HG03103 (cell line): ENCODE data around the gene RRP36.

Experiments
- ATAC-seq: cut with Tn5 transposase; IDR thresholded peaks from one replicate; pipeline ENCODE4 v1.9.1; 2021; ENCODE audit warnings: low read depth; ENCODE audit not compliant: unreplicated experiment

RRP36 gene

DNA sequence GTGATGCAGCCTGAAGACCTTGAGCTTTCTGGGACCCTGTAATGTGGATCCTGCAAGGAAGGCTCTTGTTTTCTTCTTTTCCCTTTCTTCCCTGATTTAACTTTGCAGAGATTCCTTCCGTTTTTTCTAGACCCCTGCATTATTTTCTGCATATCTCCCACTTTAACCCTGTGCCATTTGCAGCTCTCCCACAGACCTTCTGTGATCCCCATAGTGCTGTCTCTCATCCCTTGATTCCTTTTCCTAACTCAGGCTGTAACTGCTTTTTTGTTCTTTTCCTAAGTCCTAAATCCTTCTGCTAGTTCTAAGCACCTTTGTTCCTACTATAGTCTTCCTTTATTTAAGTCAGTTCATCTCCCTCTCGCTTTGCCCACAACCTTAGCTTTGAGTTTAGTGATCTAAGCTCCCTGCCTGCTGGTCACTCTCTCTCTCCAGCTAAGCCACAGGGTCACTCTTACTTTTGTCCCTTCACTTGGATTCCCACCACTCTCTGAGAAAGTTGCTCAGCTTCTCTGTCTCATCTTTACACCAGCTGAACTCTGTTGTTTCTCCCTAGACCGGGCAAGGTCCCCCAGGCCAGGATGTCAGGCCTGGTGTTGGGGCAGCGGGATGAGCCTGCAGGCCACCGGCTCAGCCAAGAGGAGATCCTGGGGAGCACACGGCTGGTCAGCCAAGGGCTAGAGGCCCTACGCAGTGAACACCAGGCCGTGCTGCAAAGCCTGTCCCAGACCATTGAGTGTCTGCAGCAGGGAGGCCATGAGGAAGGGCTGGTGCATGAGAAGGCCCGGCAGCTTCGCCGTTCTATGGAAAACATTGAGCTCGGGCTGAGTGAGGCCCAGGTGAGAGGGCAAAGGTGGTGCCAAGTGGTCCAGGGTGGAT lies 39.6 kb downstream of the RRP36 start:
- no peak for ATAC-seq

DNA sequence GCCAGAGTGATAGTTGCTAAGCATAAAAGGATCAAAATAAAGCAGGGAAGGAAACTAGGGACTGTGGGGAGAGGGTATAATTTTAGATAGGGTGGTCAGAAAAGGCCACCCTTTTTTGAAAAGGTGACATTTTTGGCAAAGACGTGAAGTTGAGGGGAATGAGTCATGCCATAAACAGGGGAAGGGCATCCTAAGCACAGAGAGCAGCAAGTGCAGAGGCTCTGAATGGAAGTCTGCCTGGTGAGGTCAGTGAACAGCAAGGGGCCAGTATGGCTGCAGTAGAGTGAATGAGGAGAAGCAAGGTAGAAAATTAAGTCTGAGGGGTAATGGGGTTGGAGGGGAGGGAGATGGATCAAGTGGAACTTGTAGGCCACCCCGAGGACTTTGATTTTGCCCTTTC lies 40.4 kb downstream of the RRP36 start:
- ATAC-seq = no peak

DNA sequence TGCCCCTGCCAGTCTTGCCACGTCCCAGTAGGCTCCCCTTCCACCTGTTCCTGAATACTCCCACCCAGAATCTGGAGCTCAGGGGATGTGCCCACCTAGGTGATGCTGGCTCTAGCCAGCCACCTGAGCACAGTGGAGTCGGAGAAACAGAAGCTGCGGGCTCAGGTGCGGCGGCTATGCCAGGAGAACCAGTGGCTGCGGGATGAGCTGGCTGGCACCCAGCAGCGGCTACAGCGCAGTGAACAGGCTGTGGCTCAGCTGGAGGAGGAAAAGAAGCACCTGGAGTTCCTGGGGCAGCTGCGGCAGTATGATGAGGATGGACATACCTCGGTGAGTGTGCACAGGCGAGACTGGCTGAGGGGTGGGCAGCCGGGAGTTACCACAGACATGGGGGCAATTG lies 41.4 kb downstream of the RRP36 start:
- ATAC-seq = no peak

DNA sequence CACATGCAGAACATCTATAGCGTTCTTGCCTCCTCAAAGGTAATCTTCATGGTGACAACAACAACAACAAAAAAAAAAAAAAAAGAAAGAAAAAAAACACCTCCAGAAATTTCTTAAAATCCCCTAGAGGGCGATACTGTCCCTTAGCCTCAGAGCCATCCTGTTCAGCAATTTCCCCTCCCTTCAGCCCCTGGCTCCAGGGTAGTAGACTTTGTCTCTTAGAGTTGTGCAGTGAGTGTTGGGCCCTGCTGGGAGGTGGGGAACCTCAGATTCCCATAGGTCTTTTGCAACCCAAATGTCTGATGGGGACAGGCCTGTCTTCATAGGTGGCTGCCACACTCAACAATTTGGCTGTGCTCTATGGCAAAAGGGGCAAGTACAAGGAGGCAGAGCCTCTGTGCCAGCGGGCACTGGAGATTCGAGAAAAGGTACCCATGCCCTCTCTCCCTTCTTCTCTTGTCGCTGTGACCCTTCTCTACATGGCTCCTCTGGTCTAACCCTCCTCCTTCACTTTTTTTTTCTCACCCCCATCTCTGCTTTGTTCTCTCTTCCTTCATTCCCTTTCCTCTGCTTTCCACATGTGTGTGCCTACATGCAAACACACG lies 48.7 kb downstream of the RRP36 start:
- ATAC-seq = no peak

DNA sequence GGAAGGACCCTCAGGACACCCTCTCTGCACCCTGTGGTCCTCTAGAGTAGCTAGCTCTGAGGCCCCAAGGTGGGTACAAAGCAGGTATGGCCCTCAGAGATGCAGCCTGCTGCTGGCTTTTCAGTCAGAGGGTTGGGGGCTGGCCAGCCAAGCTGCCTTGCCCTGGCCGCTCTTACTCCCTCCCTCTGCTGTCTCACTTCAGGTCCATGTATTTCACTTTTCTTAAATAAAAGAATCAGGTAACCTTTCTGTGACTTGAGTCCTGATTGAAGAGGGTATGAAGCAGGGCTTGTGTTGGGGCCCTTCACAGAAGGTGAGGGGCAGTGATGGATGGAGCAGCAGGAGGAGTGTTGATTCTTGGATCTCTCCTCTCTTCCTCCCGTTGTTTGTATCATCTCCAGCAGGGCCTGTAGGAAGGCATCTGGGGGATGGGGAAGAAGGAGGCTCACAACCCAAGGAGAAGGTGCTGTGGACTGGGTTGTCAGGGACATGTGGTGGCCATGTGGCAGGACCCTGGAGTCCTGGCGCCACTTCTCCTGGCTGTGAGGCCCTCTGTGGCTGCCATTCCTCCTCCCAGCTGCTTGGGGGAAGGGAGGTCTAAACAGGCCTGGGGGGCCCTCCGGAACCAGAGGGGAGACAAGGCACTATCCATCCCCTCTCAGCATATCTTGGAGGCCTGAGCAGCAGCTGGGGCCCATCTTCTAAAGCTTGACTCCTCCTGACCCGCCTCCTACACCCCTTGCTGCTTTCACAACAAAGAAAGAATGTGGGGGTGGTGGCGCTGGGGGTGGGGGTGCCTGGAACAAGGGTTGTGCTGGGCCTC lies 53.6 kb downstream of the RRP36 start:
- ATAC-seq = no peak

DNA sequence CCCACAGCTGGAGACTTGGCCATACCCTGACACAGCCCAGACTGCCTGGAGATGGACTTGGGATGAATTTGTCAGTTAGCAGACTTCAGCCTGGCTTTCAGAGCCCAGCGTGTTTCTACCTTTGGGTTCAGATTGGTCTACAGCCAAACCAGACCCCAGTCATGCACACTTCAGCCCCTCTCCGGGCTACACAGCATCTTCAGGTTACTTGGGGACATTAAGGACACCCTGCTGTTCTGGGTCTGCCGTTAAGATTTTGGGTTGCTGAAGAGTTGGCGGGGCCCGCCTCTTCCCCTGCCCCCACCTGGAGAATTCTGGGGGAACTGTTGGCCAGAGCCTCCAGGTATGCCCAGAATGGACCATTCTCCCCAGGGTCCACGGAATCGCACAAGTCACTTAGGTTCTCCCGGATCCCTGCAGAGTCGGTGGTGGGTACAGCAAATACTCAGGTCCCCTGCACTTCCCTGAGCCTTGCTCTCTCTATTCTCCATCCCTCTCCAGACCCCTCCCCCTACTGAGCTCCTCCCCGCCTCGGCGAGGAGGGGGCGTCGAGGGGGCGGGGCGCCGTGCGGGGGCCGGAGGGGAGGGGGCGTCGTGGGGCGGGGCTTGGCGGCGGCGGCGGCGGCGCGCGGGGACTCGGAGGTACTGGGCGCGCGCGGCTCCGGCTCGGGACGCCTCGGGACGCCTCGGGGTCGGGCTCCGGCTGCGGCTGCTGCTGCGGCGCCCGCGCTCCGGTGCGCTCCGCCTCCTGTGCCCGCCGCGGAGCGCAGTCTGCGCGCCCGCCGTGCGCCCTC lies 54.4 kb downstream of the RRP36 start, which contains the start of gene PTK7:
PTK7 (plus strand) TSS at position 645 of the 794 bp plus-strand sequence. CDS start 175 bp downstream, outside the sequence.
- ATAC-seq = no peak

DNA sequence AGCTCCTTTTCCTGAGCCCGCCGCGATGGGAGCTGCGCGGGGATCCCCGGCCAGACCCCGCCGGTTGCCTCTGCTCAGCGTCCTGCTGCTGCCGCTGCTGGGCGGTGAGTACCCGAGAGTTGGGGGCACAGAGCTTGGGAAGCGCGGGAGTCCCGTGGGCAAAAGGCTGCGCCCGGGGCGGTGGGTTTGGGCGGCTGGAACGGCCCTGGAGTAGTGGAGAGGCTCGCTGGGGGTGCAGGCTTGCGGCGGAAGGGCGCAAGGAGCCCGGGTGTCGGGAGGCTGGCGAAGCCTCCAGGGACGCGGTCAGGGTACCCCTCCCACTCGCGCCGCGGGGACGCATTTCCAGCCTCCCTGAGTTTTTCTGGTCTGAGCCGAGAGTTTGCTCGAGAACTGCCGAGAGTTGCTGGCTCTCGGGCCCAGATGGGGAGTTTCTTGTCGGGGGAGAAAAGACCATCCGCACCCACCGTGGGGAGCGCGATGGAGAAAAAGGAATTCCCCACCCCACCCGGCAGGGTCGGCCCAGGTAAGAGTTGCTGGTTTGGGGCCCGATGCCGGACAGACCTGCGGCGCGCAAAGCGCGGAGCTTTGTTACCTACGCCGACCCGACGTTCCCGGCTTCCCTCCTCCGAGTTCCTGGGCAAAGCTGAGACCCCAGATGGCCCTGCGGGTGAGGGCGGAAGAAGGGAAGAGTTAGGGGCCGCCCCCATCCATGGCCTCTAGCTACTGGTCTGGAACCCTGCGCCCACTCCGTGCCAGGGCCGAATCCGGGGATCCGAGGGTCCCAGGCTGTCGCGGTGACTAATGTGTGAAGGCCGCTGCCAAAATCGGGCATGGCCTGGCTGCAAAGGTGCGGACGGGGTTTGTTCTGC lies 55.3 kb downstream of the RRP36 start:
- ATAC-seq = no peak

DNA sequence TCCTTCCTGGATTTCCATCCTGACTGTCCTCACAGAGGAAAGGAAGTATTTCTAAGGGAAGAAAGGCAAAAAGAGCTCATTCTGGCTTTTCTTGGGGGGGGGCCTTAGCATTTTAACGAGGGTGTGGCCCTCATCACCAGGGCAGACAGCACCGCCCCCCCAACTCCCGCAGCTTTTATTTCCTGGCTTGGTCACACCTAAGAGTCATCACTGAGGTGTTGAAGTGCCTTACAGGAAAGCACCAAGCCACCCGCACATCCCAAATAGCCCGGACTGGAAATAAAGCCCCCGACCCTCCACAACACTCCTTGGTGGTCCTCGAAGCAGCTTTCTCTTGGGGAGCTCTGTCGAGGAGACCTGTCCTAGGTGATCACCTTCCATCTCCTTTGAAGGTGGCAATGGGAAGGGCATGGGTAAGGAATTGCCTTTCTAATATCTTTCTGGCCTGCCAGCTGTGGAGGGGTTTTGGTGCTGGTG lies 55.9 kb downstream of the RRP36 start:
- no peak for ATAC-seq

DNA sequence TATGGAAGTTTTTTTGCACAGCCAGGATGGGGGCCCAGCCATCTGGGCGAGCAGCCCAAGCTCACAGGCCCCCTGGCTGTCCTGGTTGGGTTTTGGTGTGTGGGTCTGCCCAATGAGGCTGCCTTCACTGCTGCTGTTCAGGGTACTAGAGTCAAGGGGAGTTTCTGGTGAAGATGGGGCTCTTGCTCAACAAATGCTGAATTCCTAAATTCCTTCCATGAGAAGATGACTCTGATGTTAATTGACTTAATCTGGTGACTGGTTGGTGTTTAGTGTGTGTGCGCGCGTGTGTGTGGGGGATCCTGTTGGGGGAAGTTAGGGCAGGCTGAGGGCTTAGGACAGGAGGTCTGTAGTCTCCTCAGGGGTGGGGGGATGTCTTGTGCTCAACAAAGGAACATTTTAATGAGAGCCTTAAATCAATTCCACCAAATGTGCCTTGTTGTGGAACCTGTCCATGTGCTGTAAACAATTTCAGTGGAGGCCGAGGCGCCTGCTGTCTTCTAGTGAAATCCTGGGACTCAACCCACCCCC lies 56.6 kb downstream of the RRP36 start:
- ATAC-seq = no peak

DNA sequence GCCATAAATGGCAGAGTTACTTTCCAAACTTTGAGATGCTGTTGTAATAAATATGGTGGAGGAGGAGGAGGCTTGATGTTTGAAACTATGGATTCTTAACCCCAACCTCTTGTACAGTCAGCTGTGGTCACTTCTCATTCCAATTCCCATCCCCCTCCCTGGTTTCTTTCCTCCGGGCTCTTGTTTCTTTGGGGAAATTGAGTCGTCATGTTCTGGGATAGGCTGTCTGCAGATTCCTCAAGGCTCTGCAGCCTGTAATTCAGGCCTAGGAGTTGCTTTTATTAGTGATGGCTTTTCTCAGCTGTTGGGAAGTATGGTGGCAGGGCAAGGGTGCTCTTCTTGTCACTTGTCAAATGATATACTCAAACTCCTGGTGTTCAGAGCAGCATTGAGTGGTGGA lies 57.3 kb downstream of the RRP36 start:
- ATAC-seq = no peak
